Measurements from ENCODE around the gene MBD3L2B.

DNA sequence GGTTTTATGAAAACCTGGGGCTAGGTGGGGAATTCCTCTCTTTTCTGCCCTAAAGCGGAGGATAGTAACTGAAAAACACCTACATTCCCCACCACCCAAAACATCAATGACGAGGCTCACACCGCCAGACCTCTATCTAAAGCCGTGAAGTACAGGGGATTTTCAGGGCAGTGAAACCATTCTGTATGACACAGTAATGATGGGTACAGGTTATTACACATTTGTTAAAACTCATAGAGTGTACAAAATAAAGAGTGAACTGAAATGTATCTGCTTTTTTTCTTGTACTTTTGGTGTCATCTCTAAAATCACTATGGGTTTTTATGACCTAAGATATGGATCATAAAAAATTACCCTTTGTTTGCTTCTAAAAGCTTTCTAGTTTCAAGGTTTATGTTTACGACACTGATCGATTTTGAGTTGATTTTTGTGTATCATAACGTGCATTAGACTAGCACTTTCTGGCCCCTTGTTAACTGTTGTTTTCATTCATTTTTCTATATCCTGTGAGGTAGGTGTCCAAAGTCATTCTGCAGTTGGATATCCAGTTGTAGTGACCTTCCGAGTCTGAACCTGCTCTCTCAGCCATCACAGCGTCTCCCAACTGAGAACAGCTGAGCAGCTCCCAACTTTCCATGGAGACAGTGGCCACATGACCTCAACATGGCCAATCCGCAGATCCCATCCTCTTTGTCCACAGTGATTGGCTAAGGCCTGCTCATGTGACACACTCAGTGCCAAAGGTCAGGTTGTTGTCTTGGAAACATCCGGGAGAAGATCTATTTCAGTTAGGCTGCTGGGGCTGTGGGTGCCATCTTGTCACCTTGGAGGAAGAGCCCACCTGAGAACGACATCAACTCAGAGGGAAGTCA lies 10.3 kb downstream of the MBD3L2B start:
- TF ChIP-seq POLR2AphosphoS5 (IDR thresholded peaks at IDR 0.05) (no peak), EP300 (IDR thresholded peaks at IDR 0.05) (no peak), POLR2A (IDR thresholded peaks at IDR 0.05) (no peak)
- TF ChIP-seq, protein P1, sequence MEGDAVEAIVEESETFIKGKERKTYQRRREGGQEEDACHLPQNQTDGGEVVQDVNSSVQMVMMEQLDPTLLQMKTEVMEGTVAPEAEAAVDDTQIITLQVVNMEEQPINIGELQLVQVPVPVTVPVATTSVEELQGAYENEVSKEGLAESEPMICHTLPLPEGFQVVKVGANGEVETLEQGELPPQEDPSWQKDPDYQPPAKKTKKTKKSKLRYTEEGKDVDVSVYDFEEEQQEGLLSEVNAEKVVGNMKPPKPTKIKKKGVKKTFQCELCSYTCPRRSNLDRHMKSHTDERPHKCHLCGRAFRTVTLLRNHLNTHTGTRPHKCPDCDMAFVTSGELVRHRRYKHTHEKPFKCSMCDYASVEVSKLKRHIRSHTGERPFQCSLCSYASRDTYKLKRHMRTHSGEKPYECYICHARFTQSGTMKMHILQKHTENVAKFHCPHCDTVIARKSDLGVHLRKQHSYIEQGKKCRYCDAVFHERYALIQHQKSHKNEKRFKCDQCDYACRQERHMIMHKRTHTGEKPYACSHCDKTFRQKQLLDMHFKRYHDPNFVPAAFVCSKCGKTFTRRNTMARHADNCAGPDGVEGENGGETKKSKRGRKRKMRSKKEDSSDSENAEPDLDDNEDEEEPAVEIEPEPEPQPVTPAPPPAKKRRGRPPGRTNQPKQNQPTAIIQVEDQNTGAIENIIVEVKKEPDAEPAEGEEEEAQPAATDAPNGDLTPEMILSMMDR (IDR thresholded peaks at IDR 0.05): no peak

Data from gastroesophageal sphincter (tissue), 3 donors.